OCI-LY3 (cell line): ENCODE data around the gene CSH1.

Experiments
- EZH2phosphoT487 ChIP-seq: fragments of 200-600 bp; shearing (Covaris generic); IDR thresholded peaks from 2 replicates; pipeline ENCODE4 v1.6.1; 2018; ENCODE audit warnings: antibody characterized with exemption, mixed run types, low read depth
- TF ChIP-seq, protein P1 (sequence below): fragments of 200-600, 300-600 bp; sonication (generic); IDR thresholded peaks from 2 replicates; pipeline ENCODE4 v1.5.1; 2014; ENCODE audit warnings: antibody characterized with exemption, low read length, low read depth

GRCh38 chr17:63939401-63939800, 43.0 kb upstream of the CSH1 start:
- TF ChIP-seq, protein P1, sequence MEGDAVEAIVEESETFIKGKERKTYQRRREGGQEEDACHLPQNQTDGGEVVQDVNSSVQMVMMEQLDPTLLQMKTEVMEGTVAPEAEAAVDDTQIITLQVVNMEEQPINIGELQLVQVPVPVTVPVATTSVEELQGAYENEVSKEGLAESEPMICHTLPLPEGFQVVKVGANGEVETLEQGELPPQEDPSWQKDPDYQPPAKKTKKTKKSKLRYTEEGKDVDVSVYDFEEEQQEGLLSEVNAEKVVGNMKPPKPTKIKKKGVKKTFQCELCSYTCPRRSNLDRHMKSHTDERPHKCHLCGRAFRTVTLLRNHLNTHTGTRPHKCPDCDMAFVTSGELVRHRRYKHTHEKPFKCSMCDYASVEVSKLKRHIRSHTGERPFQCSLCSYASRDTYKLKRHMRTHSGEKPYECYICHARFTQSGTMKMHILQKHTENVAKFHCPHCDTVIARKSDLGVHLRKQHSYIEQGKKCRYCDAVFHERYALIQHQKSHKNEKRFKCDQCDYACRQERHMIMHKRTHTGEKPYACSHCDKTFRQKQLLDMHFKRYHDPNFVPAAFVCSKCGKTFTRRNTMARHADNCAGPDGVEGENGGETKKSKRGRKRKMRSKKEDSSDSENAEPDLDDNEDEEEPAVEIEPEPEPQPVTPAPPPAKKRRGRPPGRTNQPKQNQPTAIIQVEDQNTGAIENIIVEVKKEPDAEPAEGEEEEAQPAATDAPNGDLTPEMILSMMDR, result no peak
- TF ChIP-seq EZH2phosphoT487, result no peak
